Pancreas (tissue), 10 donors: ENCODE measurements around the gene CACNB3. TPM values are rescaled to one million over a fixed set of nuclear protein-coding genes. Genes with fewer than 3 reads are reported as not detected.
"Not testable (repeated sequence)": the region's sequence is repeated elsewhere in the genome, so short reads cannot be mapped to it uniquely, and the experiment has no call there.

Experiments used
- ATAC-seq, 4 donors: fragments of 200-7000 bp; cut with Tn5 transposase; one replicate each; pipeline versions ENCODE4 v1.8.0 to v1.9.1; 2020; ENCODE audit warnings: mild to moderate bottlenecking in 4 of 4, moderate library complexity in 4 of 4
- DNase-seq, 6 donors: peaks; one replicate each; pipeline ENCODE4 v3.0.0-alpha.2; 2020
- FAIRE-seq: peaks from 2 replicates; lab custom pipeline; 2012; peaks lifted over from hg19 to GRCh38; lab: Jason Lieb, UNC
- H3K27ac ChIP-seq, 4 donors: fragments of 200-600 bp; sonication (generic); 1 replicate in 3 of 4; 2 replicates in 1 of 4; pipeline versions ENCODE4 v1.5.0 to v1.8.0; 2020
- H3K27me3 ChIP-seq, 4 donors: fragments of 200-600 bp; one replicate each; pipeline ENCODE4 v1.8.0; 2021
- H3K36me3 ChIP-seq, 3 donors: fragments of 200-600 bp; sonication (generic) in 1 of 3; one replicate each; pipeline versions ENCODE4 v1.5.0 to v1.8.0; 2020 to 2021
- H3K4me1 ChIP-seq, 3 donors: fragments of 200-600 bp; one replicate each; pipeline ENCODE4 v1.8.0; 2021
- H3K4me3 ChIP-seq, 4 donors: fragments of 200-600 bp; sonication (generic) in 2 of 4; one replicate each; pipeline versions ENCODE4 v1.5.0 to v1.8.0; 2020 to 2021
- H3K9me3 ChIP-seq, 4 donors: fragments of 200-600 bp; one replicate each; pipeline ENCODE4 v1.8.0; 2021
- WGBS, 2 donors: extraction: QIAGEN DNeasy Blood & Tissue Kit; methylation state at CpG; one replicate each; pipeline ENCODE4 v1.1.7; 2013; 5-methylcytosine and 5-hydroxymethylcytosine counted together
- intact Hi-C, 3 donors: fragments of 100-400 bp; cut with DNase I; formaldehyde crosslinking; loops; one replicate each; pipeline versions ENCODE4 v1.11.1 to v1.14.2; 2022
- polyA plus RNA-seq, 2 donors: library from polyadenylated mRNA; stranded (reverse); fragments of 200-250 nt; gene quantifications; one replicate each; pipeline ENCODE4 v1.2.3, GENCODE V29; 2013
- total RNA-seq, 6 donors: library from RNA; stranded (reverse); fragmentation: NEBNext Ultra II Directional in 4 of 6; extraction: Animal tissue kit (Norgen Biotek cat#: 25700) in 4 of 6; gene quantifications; one replicate each; pipeline versions ENCODE4 v1.2.1 to v1.2.4, GENCODE V29; 2021 to 2023
- TF ChIP-seq, protein P1 (sequence below), 4 donors: fragments of 200-600 bp; sonication (generic) in 3 of 4; IDR thresholded peaks; one replicate each; pipeline versions ENCODE4 v1.5.0 to v1.8.0; 2021; ENCODE audit warnings: antibody characterized with exemption in 4 of 4
- donor health status: healthy with polysubstance abuse.
- donor health status: DM: no; HTN: no; CAD: no; lungs with moderate emphysema.
- donor health status: DM: no; HTN: no; CAD: no.
- donor health status: control.
- donor health status: control.
- donor health status: Bipolar disorder and iron deficiency.
- donor health status: DM: yes; HTN: yes; CAD: no.
- donor health status: DM: no; HTN: no; CAD: no.
- donor health status: DM: no; HTN: no; CAD: no.
- donor health status: DM: yes; HTN: yes; CAD: no.

CACNB3 gene
- total and polyA plus RNA-seq, 8 donors, result 1.3 to 16.3 (median 4.6) TPM

DNA sequence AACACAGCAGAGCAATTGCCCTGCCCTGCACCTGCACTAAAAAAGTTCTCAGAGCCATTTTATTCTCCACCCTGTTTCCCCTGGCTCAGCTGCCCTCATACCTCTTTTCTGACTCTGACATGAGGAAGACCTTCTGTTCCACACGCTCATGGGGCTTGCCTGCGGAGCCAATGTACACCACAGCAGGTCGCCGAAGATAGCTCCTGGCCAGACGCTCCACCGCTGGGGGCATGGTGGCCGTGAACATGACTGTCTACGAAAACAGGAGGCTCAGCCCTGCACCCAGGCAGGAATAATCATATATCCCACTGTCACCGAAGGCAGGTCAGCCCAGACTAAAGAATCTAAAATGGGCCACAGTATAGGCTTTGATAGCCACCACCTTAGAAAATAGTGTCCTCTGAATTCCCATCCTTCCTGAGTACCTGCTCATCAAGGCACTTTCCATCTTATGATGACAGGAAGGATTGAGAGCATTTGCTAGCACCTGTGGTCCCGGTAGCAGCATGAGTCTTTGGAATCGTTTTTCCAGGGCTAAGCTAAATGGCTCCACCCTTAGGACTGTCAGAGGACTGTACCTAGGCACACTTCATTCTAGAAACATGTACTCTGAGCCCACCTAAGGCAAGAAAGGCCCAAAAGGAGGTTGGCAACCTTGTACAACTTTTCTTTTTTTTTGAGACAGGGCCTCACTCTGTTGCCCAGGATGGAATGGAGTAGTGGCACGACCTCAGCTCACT lies 14.2 kb downstream of the CACNB3 start:
- no peaks in the 10 kb centered on the region for H3K4me1 ChIP-seq
- 84 to 90% methylated on average over 12 of the region's 12 CpGs for WGBS, 2 donors
- FAIRE-seq (no peak), DNase-seq (no peak), ATAC-seq (no peak)
- TF ChIP-seq, protein P1, sequence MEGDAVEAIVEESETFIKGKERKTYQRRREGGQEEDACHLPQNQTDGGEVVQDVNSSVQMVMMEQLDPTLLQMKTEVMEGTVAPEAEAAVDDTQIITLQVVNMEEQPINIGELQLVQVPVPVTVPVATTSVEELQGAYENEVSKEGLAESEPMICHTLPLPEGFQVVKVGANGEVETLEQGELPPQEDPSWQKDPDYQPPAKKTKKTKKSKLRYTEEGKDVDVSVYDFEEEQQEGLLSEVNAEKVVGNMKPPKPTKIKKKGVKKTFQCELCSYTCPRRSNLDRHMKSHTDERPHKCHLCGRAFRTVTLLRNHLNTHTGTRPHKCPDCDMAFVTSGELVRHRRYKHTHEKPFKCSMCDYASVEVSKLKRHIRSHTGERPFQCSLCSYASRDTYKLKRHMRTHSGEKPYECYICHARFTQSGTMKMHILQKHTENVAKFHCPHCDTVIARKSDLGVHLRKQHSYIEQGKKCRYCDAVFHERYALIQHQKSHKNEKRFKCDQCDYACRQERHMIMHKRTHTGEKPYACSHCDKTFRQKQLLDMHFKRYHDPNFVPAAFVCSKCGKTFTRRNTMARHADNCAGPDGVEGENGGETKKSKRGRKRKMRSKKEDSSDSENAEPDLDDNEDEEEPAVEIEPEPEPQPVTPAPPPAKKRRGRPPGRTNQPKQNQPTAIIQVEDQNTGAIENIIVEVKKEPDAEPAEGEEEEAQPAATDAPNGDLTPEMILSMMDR (IDR thresholded peaks at IDR 0.05), result no peak
- H3K9me3 ChIP-seq, result no peaks in the 10 kb centered on the region
- no peak overlapping the region for H3K27ac ChIP-seq
- H3K4me3 ChIP-seq, result no peak overlapping the region
- H3K27me3 ChIP-seq, result no peaks in the 10 kb centered on the region
- intact Hi-C loops, result no loop called here
- H3K36me3 ChIP-seq, result peaks cover 14 to 82% (median 44%) of the 10 kb centered on the region in 3 donors

DNA sequence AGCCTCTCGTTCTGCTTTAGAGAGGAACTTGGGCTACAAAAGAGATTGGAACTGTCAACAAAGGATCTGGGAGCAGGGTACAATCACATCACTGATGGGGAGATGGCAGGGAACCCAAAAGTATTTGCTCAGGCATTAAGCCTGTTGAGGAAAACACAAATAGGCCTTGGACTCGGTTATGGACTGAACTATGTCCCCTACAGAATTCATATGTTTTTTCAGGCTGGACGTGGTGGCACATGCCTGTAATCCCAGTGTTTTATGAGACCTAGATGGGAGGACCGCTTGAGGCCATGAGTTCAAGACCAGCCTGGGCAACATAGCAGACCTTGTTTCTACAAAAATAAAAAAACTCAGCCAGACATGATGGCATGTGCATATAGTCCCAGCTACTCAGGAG lies 19.8 kb downstream of the CACNB3 start:
- Histone ChIP-seq H3K27ac (no peak overlapping the region), H3K9me3 (no peaks in the 10 kb centered on the region), H3K27me3 (no peaks in the 10 kb centered on the region), H3K4me3 (no peak overlapping the region), H3K36me3 (peaks cover 6 to 74% (median 31%) of the 10 kb centered on the region in 3 donors), H3K4me1 (no peaks in the 10 kb centered on the region)
- DNase-seq (no peak), ATAC-seq (no peak), FAIRE-seq (no peak)
- WGBS, 2 donors, result 86% methylated on average over 4 of the region's 4 CpGs
- TF ChIP-seq, protein P1 (IDR thresholded peaks at IDR 0.05), result no peak
- intact Hi-C loops, result no loop called here

DNA sequence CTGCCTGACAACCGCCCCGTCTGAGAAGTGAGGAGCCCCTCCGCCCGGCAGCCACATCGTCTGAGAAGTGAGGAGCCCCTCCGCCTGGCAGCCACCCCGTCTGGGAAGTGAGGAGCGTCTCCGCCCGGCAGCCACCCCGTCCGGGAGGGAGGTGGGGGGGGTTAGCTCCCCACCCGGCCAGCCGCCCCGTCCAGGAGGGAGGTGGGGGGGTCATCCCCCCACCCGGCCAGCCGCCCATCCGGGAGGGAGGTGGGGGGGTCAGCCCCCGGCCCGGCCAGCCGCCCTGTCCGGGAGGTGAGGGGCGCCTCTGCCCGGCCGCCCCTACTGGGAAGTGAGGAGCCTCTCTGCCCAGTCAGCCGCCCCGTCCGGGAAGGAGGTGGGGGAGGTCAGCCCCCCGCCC lies 23.7 kb downstream of the CACNB3 start:
- FAIRE-seq, H3K27me3 ChIP-seq, H3K4me1 ChIP-seq, H3K9me3 ChIP-seq, H3K27ac ChIP-seq, intact Hi-C loops, ATAC-seq, DNase-seq, H3K4me3 ChIP-seq: not testable (repeated sequence)
- peaks cover 0 to 62% (median 33%) of the 10 kb centered on the region in 3 donors for H3K36me3 ChIP-seq
- WGBS, 2 donors, result 96 to 98% methylated on average over 17 to 29 of the region's 29 CpGs

DNA sequence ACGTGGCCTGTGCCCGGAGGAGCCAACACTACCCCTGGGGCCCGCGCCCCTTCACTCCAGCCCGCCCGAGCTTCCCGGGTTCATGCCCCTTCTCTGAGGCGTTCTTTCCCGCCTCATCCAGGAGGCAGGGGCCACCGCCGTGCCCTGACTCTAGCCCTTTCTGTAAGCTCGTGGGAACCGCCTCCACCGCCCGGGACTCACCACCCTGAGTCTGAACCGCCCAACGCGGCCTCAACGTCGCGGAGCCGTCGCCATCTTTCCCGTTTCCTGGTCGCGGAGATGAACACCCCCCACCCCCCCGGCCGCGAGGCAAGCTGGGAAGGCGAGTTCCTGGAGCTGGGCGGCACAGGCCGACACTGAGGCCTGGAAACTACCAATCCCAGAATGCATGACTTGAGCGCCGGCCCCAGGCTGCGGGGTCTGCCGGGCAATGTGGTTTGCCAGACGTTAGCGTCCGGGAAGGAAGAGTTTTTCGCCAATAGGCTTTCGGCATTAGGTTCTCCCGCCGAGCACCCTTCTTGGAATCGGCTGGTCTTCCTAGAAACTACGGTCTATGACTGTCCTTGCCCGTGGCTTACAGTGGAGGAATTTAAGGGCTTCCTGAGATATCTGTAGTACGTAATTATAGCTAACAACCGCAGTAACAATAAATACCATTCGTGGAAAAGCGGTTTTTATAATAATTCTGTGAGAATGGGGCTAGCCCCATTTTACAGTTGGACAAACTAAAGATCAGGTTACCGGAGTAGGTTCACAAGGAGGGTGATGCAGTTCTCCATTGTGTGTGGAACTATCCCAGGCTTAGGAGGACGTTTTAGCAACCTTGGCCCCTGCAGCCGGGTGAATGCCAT lies 33.8 kb downstream of the CACNB3 start, which contains the start of gene DDX23:
TSS of gene DDX23 (minus strand) at position 281 of the 851 bp plus-strand sequence. CDS start 6,381 bp downstream, outside the sequence.
- Histone ChIP-seq H3K36me3 (no peaks in the 10 kb centered on the region), H3K27ac (peak within 1 kb of the TSS; percentile 56 to 82 (median 70)), H3K27me3 (no peaks in the 10 kb centered on the region), H3K4me3 (peak within 1 kb of the TSS; percentile 88 to 98 (median 92)), H3K4me1 (peaks cover 10 to 15% (median 10%) of the 10 kb centered on the region in 3 donors), H3K9me3 (no peaks in the 10 kb centered on the region)
- ATAC-seq (peak; percentile 95 to 98 (median 97)), DNase-seq (peak; percentile 89 to 96 (median 94)), FAIRE-seq (peak; percentile 89)
- intact Hi-C loops, result loop anchor here in 1 of 3 donors (5.0 kb wide), 2 partner anchors 40 to 85 kb away; no protein-coding TSS in a partner anchor
- 0 to 1% methylated on average over 49 to 53 of the region's 53 CpGs for WGBS, 2 donors
- TF ChIP-seq, protein P1 (IDR thresholded peaks at IDR 0.05), result no peak
